ENCODE results near the gene FIGNL2.

The FIGNL2 gene

DNA sequence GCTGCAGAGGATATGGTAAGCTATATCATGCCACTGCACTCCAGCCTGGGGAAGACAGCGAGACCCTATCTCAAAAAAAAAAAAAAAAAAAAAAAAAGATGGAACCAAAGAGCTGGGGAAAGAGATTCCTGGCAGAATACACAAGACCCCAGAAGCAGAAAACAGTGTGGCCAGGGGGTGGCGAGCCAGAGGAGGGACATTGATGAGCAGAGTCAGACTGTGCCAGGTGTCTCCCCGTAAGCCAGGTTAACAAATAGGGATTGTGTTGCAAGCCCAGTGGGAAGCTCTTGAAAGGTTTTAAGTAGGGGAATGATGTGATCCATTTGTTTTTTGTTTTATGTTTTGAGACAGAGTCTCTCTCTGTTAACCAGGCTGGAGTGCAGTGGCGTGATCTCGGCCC lies 56.1 kb downstream of the FIGNL2 start:
- Histone ChIP-seq H3K36me3 (peaks cover 55% of the 10 kb centered on the region), H3K27ac (no peak overlapping the region), H3K4me3 (ENCODE audit: low read depth in 1 of 2, low read length in 1 of 2) (no peak overlapping the region), H3K4me1 (ENCODE audit: control insufficient read depth in 1 of 2, insufficient read depth in 1 of 2, low read depth in 1 of 2, low read length in 1 of 2) (no peaks in the 10 kb centered on the region), H3K9me3 (no peaks in the 10 kb centered on the region), H3K27me3 (no peaks in the 10 kb centered on the region)
- TF ChIP-seq, protein P1, sequence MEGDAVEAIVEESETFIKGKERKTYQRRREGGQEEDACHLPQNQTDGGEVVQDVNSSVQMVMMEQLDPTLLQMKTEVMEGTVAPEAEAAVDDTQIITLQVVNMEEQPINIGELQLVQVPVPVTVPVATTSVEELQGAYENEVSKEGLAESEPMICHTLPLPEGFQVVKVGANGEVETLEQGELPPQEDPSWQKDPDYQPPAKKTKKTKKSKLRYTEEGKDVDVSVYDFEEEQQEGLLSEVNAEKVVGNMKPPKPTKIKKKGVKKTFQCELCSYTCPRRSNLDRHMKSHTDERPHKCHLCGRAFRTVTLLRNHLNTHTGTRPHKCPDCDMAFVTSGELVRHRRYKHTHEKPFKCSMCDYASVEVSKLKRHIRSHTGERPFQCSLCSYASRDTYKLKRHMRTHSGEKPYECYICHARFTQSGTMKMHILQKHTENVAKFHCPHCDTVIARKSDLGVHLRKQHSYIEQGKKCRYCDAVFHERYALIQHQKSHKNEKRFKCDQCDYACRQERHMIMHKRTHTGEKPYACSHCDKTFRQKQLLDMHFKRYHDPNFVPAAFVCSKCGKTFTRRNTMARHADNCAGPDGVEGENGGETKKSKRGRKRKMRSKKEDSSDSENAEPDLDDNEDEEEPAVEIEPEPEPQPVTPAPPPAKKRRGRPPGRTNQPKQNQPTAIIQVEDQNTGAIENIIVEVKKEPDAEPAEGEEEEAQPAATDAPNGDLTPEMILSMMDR (IDR thresholded peaks at IDR 0.05) = no peak

DNA sequence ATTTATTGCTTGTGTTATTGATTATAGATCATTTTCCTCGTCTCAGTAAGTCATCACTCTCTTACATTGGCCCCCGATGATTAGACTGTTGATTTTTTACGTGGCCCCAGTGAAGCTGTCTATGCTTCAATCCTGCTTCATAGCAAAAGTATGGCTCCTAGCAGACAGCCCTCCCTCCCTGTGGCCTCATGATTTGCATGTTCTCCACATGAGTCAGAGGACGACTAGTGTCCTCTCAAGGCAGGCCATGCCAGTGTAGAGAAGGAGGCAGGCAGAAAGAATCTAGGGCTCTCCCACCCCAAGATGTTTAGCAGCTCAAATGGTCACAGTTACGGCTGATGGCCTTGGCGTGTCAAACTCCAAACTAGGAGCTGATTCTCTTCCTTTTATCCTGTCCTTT lies 59.6 kb downstream of the FIGNL2 start:
- Histone ChIP-seq H3K27me3 (no peaks in the 10 kb centered on the region), H3K27ac (no peak overlapping the region), H3K4me3 (ENCODE audit: low read depth in 1 of 2, low read length in 1 of 2) (no peak overlapping the region), H3K4me1 (ENCODE audit: control insufficient read depth in 1 of 2, insufficient read depth in 1 of 2, low read depth in 1 of 2, low read length in 1 of 2) (no peaks in the 10 kb centered on the region), H3K36me3 (peaks cover 34% of the 10 kb centered on the region), H3K9me3 (no peaks in the 10 kb centered on the region)
- TF ChIP-seq, protein P1 (IDR thresholded peaks at IDR 0.05) = no peak

DNA sequence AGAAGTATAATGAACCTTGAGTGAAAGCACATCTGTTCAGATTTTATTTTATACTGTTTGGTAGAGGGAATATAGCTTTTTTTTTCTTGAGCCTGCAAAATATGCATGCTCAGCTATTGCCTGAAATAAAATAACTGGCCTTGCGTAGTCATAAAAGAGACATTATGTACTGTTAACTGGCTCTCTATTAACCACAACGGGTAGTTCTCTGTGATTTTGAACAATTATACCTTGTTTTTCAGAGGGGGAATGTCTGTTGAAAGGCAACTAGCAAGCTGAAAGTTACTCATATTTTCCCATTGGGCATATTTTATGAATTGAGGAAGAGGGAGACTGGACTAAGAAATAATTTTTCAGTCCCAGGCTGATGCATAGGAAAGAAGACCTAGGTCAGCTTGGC lies 62.6 kb downstream of the FIGNL2 start:
- TF ChIP-seq, protein P1 (IDR thresholded peaks at IDR 0.05) = no peak
- H3K36me3 ChIP-seq = peaks cover 19% of the 10 kb centered on the region
- no peaks in the 10 kb centered on the region for H3K4me1 ChIP-seq (ENCODE audit: control insufficient read depth in 1 of 2, insufficient read depth in 1 of 2, low read depth in 1 of 2, low read length in 1 of 2)
- no peak overlapping the region for H3K4me3 ChIP-seq (ENCODE audit: low read depth in 1 of 2, low read length in 1 of 2)
- peaks cover 27% of the 10 kb centered on the region for H3K27me3 ChIP-seq
- no peak overlapping the region for H3K27ac ChIP-seq
- no peaks in the 10 kb centered on the region for H3K9me3 ChIP-seq

DNA sequence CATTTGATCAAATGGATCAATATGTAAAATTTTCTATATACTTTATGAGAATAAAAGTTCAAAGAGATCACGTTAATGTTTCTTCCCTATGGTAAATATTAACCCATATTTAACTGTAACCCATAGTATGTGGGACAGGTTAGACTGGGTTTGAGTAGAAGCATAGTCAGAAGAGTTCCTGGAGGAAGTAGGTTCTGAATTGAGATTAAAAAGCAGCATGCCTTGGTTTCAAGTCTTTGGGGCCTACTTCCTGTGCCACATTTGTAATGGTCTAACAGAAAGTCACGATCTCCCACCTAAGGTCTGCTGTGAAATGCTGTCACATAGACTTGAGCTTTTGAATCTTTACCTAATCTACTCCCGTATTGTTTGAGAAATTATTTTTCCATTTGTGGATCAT lies 63.8 kb downstream of the FIGNL2 start:
- TF ChIP-seq, protein P1 (IDR thresholded peaks at IDR 0.05) = no peak
- H3K27me3 ChIP-seq = peaks cover 32% of the 10 kb centered on the region
- H3K36me3 ChIP-seq = peaks cover 13% of the 10 kb centered on the region
- no peaks in the 10 kb centered on the region for H3K9me3 ChIP-seq
- no peak overlapping the region for H3K27ac ChIP-seq
- no peaks in the 10 kb centered on the region for H3K4me1 ChIP-seq (ENCODE audit: control insufficient read depth in 1 of 2, insufficient read depth in 1 of 2, low read depth in 1 of 2, low read length in 1 of 2)
- H3K4me3 ChIP-seq (ENCODE audit: low read depth in 1 of 2, low read length in 1 of 2) = no peak overlapping the region

DNA sequence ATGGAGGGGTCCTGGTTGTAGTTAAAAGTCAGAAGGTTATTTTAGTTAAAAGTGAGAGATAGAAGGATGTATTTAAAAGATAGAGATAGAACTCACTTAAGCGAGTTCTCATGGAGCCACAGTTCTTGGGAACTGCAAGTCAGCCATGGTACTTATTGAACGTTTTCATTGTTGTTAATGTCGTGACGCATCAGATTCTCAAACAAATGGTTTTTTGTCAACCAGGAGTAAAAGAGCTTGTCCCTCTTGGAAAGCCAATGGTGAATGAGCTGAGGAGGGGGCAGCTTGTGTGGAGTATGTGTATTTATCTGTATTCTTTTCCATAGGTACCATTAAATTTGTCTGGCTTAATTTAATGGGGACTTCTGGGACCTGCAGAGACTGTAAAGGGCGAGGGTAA lies 68.6 kb downstream of the FIGNL2 start:
- Histone ChIP-seq H3K4me1 (ENCODE audit: control insufficient read depth in 1 of 2, insufficient read depth in 1 of 2, low read depth in 1 of 2, low read length in 1 of 2) (no peaks in the 10 kb centered on the region), H3K27me3 (peaks cover 32% of the 10 kb centered on the region), H3K36me3 (peaks cover 11% of the 10 kb centered on the region), H3K4me3 (ENCODE audit: low read depth in 1 of 2, low read length in 1 of 2) (no peak overlapping the region), H3K27ac (no peak overlapping the region), H3K9me3 (no peaks in the 10 kb centered on the region)
- TF ChIP-seq, protein P1 (IDR thresholded peaks at IDR 0.05) = no peak

DNA sequence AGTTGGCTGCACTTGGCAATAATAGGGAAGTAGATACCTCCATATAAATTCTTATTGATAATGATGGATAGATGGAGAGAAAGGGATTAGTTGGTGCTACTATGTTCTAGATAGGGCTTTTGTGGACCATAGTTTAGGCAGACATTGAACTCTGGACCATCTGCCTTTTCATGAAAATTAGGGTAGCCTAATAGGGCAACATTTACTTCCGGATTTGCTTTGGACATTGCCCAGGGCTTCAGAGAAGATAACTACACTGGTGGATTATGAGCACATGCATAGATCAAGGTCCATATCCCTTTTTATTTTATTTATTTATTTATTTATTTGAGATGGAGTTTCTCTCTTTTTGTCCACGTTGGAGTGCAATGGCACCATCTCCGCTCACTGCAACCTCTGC lies 70.5 kb downstream of the FIGNL2 start:
- TF ChIP-seq, protein P1 (IDR thresholded peaks at IDR 0.05) = no peak
- H3K36me3 ChIP-seq = peaks cover 14% of the 10 kb centered on the region
- no peak overlapping the region for H3K4me3 ChIP-seq (ENCODE audit: low read depth in 1 of 2, low read length in 1 of 2)
- no peaks in the 10 kb centered on the region for H3K9me3 ChIP-seq
- no peaks in the 10 kb centered on the region for H3K4me1 ChIP-seq (ENCODE audit: control insufficient read depth in 1 of 2, insufficient read depth in 1 of 2, low read depth in 1 of 2, low read length in 1 of 2)
- peaks cover 25% of the 10 kb centered on the region for H3K27me3 ChIP-seq
- no peak overlapping the region for H3K27ac ChIP-seq
